H1 (cell line): ENCODE data around the gene NT5DC1. TPM values are rescaled to one million over a fixed set of nuclear protein-coding genes. Genes with fewer than 3 reads are reported as not detected.

Experiments used
- CTCF ChIA-PET: fragments of 300-600 bp; sonication (Branson Sonifier 250); formaldehyde crosslinking; loops from one replicate; lab custom pipeline; 2021; ENCODE audit not compliant: partially characterized antibody; lab: Charles Lee
- POLR2A ChIA-PET: fragments of 300-600 bp; sonication (Branson Sonifier 250); formaldehyde crosslinking; loops from one replicate; lab custom pipeline; 2021; ENCODE audit warnings: inconsistent platforms; ENCODE audit not compliant: partially characterized antibody; lab: Charles Lee
- DNase-seq, 2 experiments: peaks; one replicate each; pipeline versions ENCODE4 v3.0.0 to v3.0.0-alpha.2; 2010 to 2022; ENCODE audit warnings: low spot score in 2 of 2, low read depth in 1 of 2, mixed read lengths in 1 of 2
- FAIRE-seq: peaks from 2 replicates; lab custom pipeline; 2011; peaks lifted over from hg19 to GRCh38; lab: Jason Lieb, UNC
- H2AFZ ChIP-seq: 2 replicates; pipeline ENCODE4 v1.8.1; 2012; ENCODE audit warnings: low read length, inconsistent platforms
- H2AK5ac ChIP-seq: 2 replicates; pipeline ENCODE4 v1.6.1; 2013; ENCODE audit warnings: low read depth, low read length
- H2BK120ac ChIP-seq: replicated peaks from 2 replicates; pipeline ENCODE3; 2013; ENCODE audit warnings: low read depth, low read length, inconsistent platforms
- H2BK12ac ChIP-seq: 2 replicates; pipeline ENCODE4 v1.6.1; 2013; ENCODE audit warnings: low read depth, low read length
- H2BK15ac ChIP-seq: 2 replicates; pipeline ENCODE4 v1.6.1; 2013; ENCODE audit warnings: low read length
- H2BK20ac ChIP-seq: 2 replicates; pipeline ENCODE4 v1.6.1; 2013; ENCODE audit warnings: low read length
- H2BK5ac ChIP-seq: 2 replicates; pipeline ENCODE4 v1.6.1; 2013; ENCODE audit warnings: low read depth, low read length
- H3K14ac ChIP-seq: 2 replicates; pipeline ENCODE4 v1.6.1; 2013; ENCODE audit warnings: inconsistent platforms; ENCODE audit not compliant: insufficient read length
- H3K18ac ChIP-seq: 2 replicates; pipeline ENCODE4 v1.6.1; 2013; ENCODE audit warnings: low read length; ENCODE audit errors: extremely low read depth
- H3K23ac ChIP-seq: 2 replicates; pipeline ENCODE4 v1.6.1; 2013; ENCODE audit warnings: inconsistent platforms; ENCODE audit not compliant: insufficient read length
- H3K23me2 ChIP-seq: 2 replicates; pipeline ENCODE4 v1.6.1; 2013; ENCODE audit warnings: low read depth, low read length
- H3K27ac ChIP-seq: 2 replicates; pipeline ENCODE4 v1.6.1; 2011; ENCODE audit warnings: low read depth, low read length, inconsistent platforms
- H3K27me3 ChIP-seq, 4 experiments: replicated peaks in 1 of 4; 1 replicate in 1 of 4; 2 replicates in 3 of 4; pipeline versions ENCODE4 v1.6.1 to v1.8.1; 2011 to 2013; ENCODE audit warnings: low read length in 3 of 4, mild to moderate bottlenecking in 3 of 4, inconsistent platforms in 2 of 4, mixed read lengths in 2 of 4, moderate library complexity in 1 of 4; ENCODE audit not compliant: control insufficient read depth in 3 of 4, insufficient read depth in 3 of 4; ENCODE audit errors: extremely low read depth in 1 of 4
- H3K36me3 ChIP-seq, 4 experiments: 2 replicates each; pipeline versions ENCODE4 v1.6.1 to v1.8.1; 2011 to 2013; ENCODE audit warnings: mild to moderate bottlenecking in 4 of 4, low read length in 3 of 4, moderate library complexity in 2 of 4, control low read depth in 1 of 4, inconsistent platforms in 1 of 4; ENCODE audit not compliant: insufficient read depth in 4 of 4, control insufficient read depth in 2 of 4
- H3K4ac ChIP-seq: replicated peaks from 2 replicates; pipeline ENCODE3; 2013; ENCODE audit warnings: low read length, low read depth, mixed read lengths, inconsistent platforms; ENCODE audit not compliant: insufficient read length
- H3K4me1 ChIP-seq, 4 experiments: replicated peaks in 1 of 4; 1 replicate in 1 of 4; 2 replicates in 3 of 4; pipeline versions ENCODE4 v1.6.1 to v1.8.1; 2011 to 2013; ENCODE audit warnings: low read length in 3 of 4, inconsistent platforms in 2 of 4, mixed read lengths in 1 of 4; ENCODE audit not compliant: insufficient read depth in 4 of 4, control insufficient read depth in 3 of 4
- H3K4me2 ChIP-seq, 2 experiments: 2 replicates each; pipeline versions ENCODE4 v1.6.1 to v1.8.1; 2011 to 2013; ENCODE audit warnings: low read depth in 2 of 2, low read length in 2 of 2, control low read depth in 1 of 2, inconsistent platforms in 1 of 2, mild to moderate bottlenecking in 1 of 2; ENCODE audit not compliant: insufficient read depth in 1 of 2
- H3K4me3 ChIP-seq, 4 experiments: fragments of 200-600, 300-600 bp in 1 of 4; sonication (generic), shearing (Covaris generic), sonication (Bioruptor Twin) in 1 of 4; 2 replicates each; pipeline versions ENCODE4 v1.5.1 to v1.8.1; 2011 to 2016; ENCODE audit warnings: low read length in 4 of 4, low read depth in 3 of 4, control low read depth in 2 of 4, inconsistent platforms in 2 of 4, mild to moderate bottlenecking in 2 of 4, mixed read lengths in 1 of 4, moderate library complexity in 1 of 4; ENCODE audit not compliant: insufficient read depth in 2 of 4; ENCODE audit errors: extremely low read depth in 1 of 4
- H3K56ac ChIP-seq: replicated peaks from 2 replicates; pipeline ENCODE3; 2013; ENCODE audit warnings: low read depth, mild to moderate bottlenecking, mixed read lengths, low read length, inconsistent platforms; ENCODE audit not compliant: insufficient read length
- H3K79me1 ChIP-seq: 2 replicates; pipeline ENCODE4 v1.6.1; 2013; ENCODE audit warnings: low read depth, low read length, control low read depth
- H3K79me2 ChIP-seq, 2 experiments: 2 replicates each; pipeline versions ENCODE4 v1.6.1 to v1.8.1; 2012 to 2013; ENCODE audit warnings: low read length in 2 of 2, mild to moderate bottlenecking in 2 of 2, inconsistent platforms in 1 of 2; ENCODE audit not compliant: insufficient read depth in 2 of 2, control insufficient read depth in 1 of 2
- H3K9ac ChIP-seq, 4 experiments: replicated peaks in 1 of 4; 1 replicate in 1 of 4; 2 replicates in 3 of 4; pipeline versions ENCODE4 v1.6.1 to v1.8.1; 2011 to 2013; ENCODE audit warnings: low read depth in 3 of 4, low read length in 3 of 4, control low read depth in 2 of 4, mild to moderate bottlenecking in 2 of 4, moderate library complexity in 2 of 4, inconsistent platforms in 1 of 4; ENCODE audit errors: extremely low read depth in 1 of 4
- H3K9me3 ChIP-seq, 2 experiments: 2 replicates each; pipeline versions ENCODE4 v1.6.1 to v1.8.1; 2012 to 2013; ENCODE audit warnings: mild to moderate bottlenecking in 2 of 2, moderate library complexity in 2 of 2, control low read depth in 1 of 2, inconsistent platforms in 1 of 2, low read depth in 1 of 2, low read length in 1 of 2, mixed read lengths in 1 of 2; ENCODE audit not compliant: insufficient read depth in 2 of 2
- H4K20me1 ChIP-seq, 2 experiments: replicated peaks in 1 of 2; 2 replicates each; pipeline versions ENCODE3 to v1.8.1; 2011 to 2013; ENCODE audit warnings: inconsistent platforms in 2 of 2, low read length in 2 of 2, mild to moderate bottlenecking in 1 of 2; ENCODE audit not compliant: insufficient read depth in 2 of 2, control insufficient read depth in 1 of 2
- H4K5ac ChIP-seq: 2 replicates; pipeline ENCODE4 v1.6.1; 2013; ENCODE audit warnings: low read length, low read depth, mixed read lengths, inconsistent platforms; ENCODE audit not compliant: insufficient read length
- H4K8ac ChIP-seq: 2 replicates; pipeline ENCODE4 v1.8.0; 2013; ENCODE audit warnings: mild to moderate bottlenecking, moderate library complexity, low read length, inconsistent platforms; ENCODE audit not compliant: insufficient read depth; ENCODE audit errors: extremely low read depth
- H4K91ac ChIP-seq: replicated peaks from 2 replicates; pipeline ENCODE3; 2013; ENCODE audit warnings: low read length, mixed read lengths, inconsistent platforms; ENCODE audit not compliant: insufficient read length
- ATF3 ChIP-seq: IDR thresholded peaks from 2 replicates; pipeline ENCODE4 v1.6.1; 2011; ENCODE audit warnings: low read depth, mild to moderate bottlenecking, low read length; ENCODE audit not compliant: insufficient read depth
- BCL11A ChIP-seq, 2 experiments: IDR thresholded peaks; one replicate each; pipeline ENCODE4 v1.6.1; 2011; ENCODE audit warnings: low read depth in 2 of 2, low read length in 2 of 2, mild to moderate bottlenecking in 2 of 2
- CEBPB ChIP-seq: IDR thresholded peaks from 2 replicates; pipeline ENCODE4 v1.6.1; 2012; ENCODE audit warnings: low read depth, low read length
- EZH2 ChIP-seq: fragments of 200-600 bp; sonication (generic); IDR thresholded peaks from 2 replicates; pipeline ENCODE4 v1.7.1; 2012; ENCODE audit warnings: low read depth, mild to moderate bottlenecking, moderate library complexity, low read length, inconsistent platforms; ENCODE audit not compliant: severe bottlenecking
- GTF2F1 ChIP-seq: IDR thresholded peaks from 2 replicates; pipeline ENCODE4 v1.6.1; 2012; ENCODE audit warnings: low read depth, low read length, improper control_type of control experiment, borderline replicate concordance
- RBBP5 ChIP-seq: IDR thresholded peaks from 2 replicates; pipeline ENCODE4 v1.7.1; 2012; ENCODE audit warnings: low read depth, mild to moderate bottlenecking, inconsistent platforms, low read length, moderate library complexity, borderline replicate concordance
- SP1 ChIP-seq: IDR thresholded peaks from 2 replicates; pipeline ENCODE4 v1.6.1; 2011; ENCODE audit warnings: low read depth, low read length
- TAF7 ChIP-seq: optimal IDR thresholded peaks from 2 replicates; pipeline ENCODE3; 2011; ENCODE audit warnings: low read depth, mild to moderate bottlenecking, inconsistent platforms, low read length, moderate library complexity, borderline replicate concordance
- WGBS, 2 experiments: shearing (Covaris generic) in 1 of 2; methylation state at CpG; one replicate each; pipeline versions ENCODE4 v1.1.6 to v1.1.7; 2013 to 2015; ENCODE audit warnings: low lambda C conversion rate in 2 of 2, mixed read lengths in 2 of 2, inconsistent platforms in 1 of 2, low coverage in 1 of 2, missing lambda C conversion rate in 1 of 2; ENCODE audit not compliant: insufficient replicate concordance in 2 of 2, insufficient coverage in 1 of 2, insufficient read length in 1 of 2; ENCODE audit errors: extremely low coverage in 1 of 2, missing lambda C conversion rate in 1 of 2; 5-methylcytosine and 5-hydroxymethylcytosine counted together
- polyA plus RNA-seq, 7 experiments: library from polyadenylated mRNA; depleted of rRNA in 3 of 7; stranded (reverse) in 5 of 7; unstranded in 2 of 7; fragments of >200 nt in 5 of 7; fragments of 200-250 nt in 2 of 7; gene quantifications; 1 replicate in 5 of 7; 2 replicates in 1 of 7; 4 replicates in 1 of 7; pipeline versions ENCODE4 v1.2.1 to v1.2.3, GENCODE V29; 2011 to 2013; ENCODE audit warnings: missing spikeins in 2 of 7, mixed read lengths in 2 of 7
- total RNA-seq: library from RNA; stranded (reverse); fragmentation: NEBNext Ultra II Directional; extraction: Animal tissue kit (Norgen Biotek cat#: 25700); gene quantifications from 2 replicates; pipeline ENCODE4 v1.2.1, GENCODE V29; 2021
- TF ChIP-seq, protein P1 (sequence below): IDR thresholded peaks from 2 replicates; pipeline ENCODE4 v1.6.1; 2012; ENCODE audit warnings: inconsistent platforms

NT5DC1 gene
- total and polyA plus RNA-seq, 2 of the 8 experiments (the other 6 are each of a cell fraction or from before 2014, with no cell fraction given): 25.3 to 72.7 TPM

- CTCF ChIA-PET: no interaction called here
- 82% methylated on average over 4 of the region's 4 CpGs; no CpG with 5 or more reads in 1 of the 2 experiments for WGBS, 2 experiments
- H3K23ac ChIP-seq: no peak overlapping the region
- no peak overlapping the region for H4K8ac ChIP-seq
- H3K23me2 ChIP-seq: no peaks in the 10 kb centered on the region
- H2BK20ac ChIP-seq: no peak overlapping the region
- POLR2A ChIA-PET: no interaction called here
- H4K91ac ChIP-seq: no peak overlapping the region
- H4K5ac ChIP-seq: no peak overlapping the region
- no peak overlapping the region for H3K14ac ChIP-seq
- H2AFZ ChIP-seq: no peak overlapping the region
- no peaks in the 10 kb centered on the region for H3K79me1 ChIP-seq
- H3K4me2 ChIP-seq: no peak overlapping the region
- H3K4ac ChIP-seq: no peak overlapping the region
- H2BK12ac ChIP-seq: no peak overlapping the region
- no peaks in the 10 kb centered on the region for H3K79me2 ChIP-seq
- no peaks in the 10 kb centered on the region for H3K9me3 ChIP-seq
- TF ChIP-seq GTF2F1 (no peak), ATF3 (no peak), CEBPB (no peak), BCL11A (IDR thresholded peaks at IDR 0.05; ENCODE audit: low read depth in 2 of 2, low read length in 2 of 2) (no peak), SP1 (no peak), TAF7 (no peak), EZH2 (no peak), RBBP5 (no peak)
- TF ChIP-seq, protein P1, sequence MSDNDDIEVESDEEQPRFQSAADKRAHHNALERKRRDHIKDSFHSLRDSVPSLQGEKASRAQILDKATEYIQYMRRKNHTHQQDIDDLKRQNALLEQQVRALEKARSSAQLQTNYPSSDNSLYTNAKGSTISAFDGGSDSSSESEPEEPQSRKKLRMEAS: no peak
- H3K36me3 ChIP-seq: no peaks in the 10 kb centered on the region
- no peak overlapping the region for H2BK5ac ChIP-seq
- no peak overlapping the region for H2BK120ac ChIP-seq
- H3K4me1 ChIP-seq: no peaks in the 10 kb centered on the region
- no peak overlapping the region for H3K4me3 ChIP-seq
- no peak overlapping the region for H3K9ac ChIP-seq
- FAIRE-seq (peak; percentile 13), DNase-seq (no peak)
- no peaks in the 10 kb centered on the region for H3K27me3 ChIP-seq
- H3K27ac ChIP-seq: no peak overlapping the region
- no peak overlapping the region for H3K56ac ChIP-seq
- no peak overlapping the region for H2BK15ac ChIP-seq
- no peaks in the 10 kb centered on the region for H4K20me1 ChIP-seq
- no peak overlapping the region for H3K18ac ChIP-seq
- H2AK5ac ChIP-seq: no peak overlapping the region
Measured at GRCh38 chr6:116145803-116146675, 45.4 kb downstream of the NT5DC1 start.
